C4-2B (cell line): ENCODE measurements around the gene KRTAP5-6.
"Not testable (repeated sequence)": the region's sequence is repeated elsewhere in the genome, so short reads cannot be mapped to it uniquely, and the experiment has no call there.

Experiments
- H3K27ac ChIP-seq: fragments of 450-650 bp; 2 replicates; pipeline ENCODE4 v1.5.1; 2017
- CTCF ChIP-seq: fragments of 450-650 bp; conservative IDR thresholded peaks from 2 replicates; pipeline ENCODE4 v1.5.1; 2017; ENCODE audit warnings: mild to moderate bottlenecking
- ZFX ChIP-seq: fragments of 450-650 bp; IDR thresholded peaks from 2 replicates; pipeline ENCODE4 v1.6.1; 2017

KRTAP5-6 gene

GRCh38 chr11:1673446-1674172, 23.4 kb upstream of the KRTAP5-6 start:
- no peak for TF ChIP-seq CTCF
- TF ChIP-seq ZFX, result no peak
- no peak overlapping the region for H3K27ac ChIP-seq

DNA sequence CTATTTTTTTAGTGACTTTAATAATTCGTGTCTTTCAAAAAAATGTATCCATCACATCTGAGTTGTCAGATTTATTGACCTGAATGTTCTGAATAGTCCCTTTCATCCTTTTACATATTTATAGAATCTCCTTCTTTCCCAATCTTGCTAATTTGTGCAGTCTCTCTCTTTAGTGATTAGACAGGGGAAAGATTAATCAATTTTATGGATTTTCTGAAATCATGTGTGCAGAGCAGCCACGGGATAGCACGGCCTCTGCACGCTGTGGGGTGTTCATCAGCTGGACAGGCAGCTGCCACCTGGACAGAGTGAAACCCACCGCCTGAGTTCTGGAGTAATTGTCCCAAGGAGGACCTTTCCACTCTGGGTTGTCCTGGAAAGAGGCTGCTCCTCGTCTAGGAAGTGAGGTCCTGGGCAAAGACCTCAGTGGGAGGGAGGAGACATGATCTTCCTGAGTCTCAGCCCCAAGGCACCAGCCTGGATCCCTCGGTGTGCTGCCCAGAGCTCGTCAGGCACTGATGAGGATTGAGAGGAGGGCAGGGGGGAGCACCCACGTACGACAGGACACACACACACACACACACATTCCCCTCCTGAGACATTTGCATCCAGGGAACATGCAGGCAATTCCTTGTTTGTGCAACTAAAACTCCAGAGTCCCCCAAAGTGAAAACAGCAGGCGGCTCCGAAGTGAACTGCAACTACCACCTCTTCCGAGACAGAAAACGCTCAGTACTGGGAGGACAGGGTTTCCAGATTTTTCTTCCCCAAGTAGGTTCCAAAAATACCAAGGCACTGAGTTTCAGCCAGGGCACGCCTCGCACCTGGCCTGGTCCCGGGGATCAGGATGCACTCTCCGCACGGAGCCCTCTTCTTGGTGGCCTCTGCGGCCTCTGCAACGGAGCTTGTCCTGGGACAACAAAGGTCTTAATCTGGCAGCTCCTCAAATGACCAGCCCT, 22.5 kb upstream of the KRTAP5-6 start:
- H3K27ac ChIP-seq, result no peak overlapping the region
- no peak for TF ChIP-seq ZFX
- no peak for TF ChIP-seq CTCF

GRCh38 chr11:1675536-1676228, 21.3 kb upstream of the KRTAP5-6 start:
- TF ChIP-seq ZFX, result no peak
- no peak for TF ChIP-seq CTCF

DNA sequence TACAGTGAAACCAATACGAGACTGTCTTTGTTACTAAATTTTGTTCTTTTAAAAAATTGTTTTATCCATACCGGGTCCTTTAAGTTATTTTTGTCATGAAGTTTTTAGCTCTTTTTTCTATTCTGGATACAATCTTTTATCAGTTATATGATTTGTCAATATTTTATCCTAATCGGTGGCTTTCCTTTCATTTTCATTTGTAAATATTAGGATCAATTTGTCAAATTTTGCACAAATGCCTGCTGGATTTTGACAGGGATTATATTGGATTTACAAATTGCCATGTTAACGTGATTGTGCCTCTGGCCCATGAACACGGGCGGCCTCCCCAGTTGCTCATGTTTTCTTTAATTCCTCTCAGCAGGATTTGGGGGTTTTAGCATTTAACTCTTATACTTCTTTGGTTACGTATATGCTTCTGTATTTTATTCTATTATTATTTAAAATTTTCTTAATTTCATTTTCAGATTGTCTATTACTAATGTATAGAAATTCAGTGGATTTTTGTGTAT, 20.7 kb upstream of the KRTAP5-6 start:
- no peak overlapping the region for H3K27ac ChIP-seq
- TF ChIP-seq CTCF (no peak), ZFX (no peak)

More at GRCh38 chr11:1675536-1676228, 21.3 kb upstream of the KRTAP5-6 start:
- H3K27ac ChIP-seq, result no peak overlapping the region

DNA sequence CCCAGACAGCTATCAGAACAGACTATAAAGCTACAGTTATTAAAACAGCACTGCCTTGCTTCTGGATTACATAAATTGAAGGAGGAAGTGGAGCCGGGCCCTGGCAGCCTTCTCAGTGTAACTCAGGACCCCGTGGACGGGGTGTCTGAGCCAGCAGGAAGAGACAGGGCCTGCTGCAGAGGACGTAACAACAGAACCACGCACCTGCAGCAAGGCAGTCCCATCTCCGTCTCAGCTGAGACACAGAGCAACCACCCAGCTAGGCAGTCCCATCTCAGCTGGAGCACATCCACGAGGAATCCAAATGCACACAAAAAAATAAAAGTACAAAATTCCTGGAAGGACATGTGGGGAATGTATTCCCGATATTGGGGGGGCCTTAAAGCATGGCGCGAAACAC, 17.1 kb upstream of the KRTAP5-6 start:
- TF ChIP-seq ZFX (no peak), CTCF (no peak)
- no peak overlapping the region for H3K27ac ChIP-seq

DNA sequence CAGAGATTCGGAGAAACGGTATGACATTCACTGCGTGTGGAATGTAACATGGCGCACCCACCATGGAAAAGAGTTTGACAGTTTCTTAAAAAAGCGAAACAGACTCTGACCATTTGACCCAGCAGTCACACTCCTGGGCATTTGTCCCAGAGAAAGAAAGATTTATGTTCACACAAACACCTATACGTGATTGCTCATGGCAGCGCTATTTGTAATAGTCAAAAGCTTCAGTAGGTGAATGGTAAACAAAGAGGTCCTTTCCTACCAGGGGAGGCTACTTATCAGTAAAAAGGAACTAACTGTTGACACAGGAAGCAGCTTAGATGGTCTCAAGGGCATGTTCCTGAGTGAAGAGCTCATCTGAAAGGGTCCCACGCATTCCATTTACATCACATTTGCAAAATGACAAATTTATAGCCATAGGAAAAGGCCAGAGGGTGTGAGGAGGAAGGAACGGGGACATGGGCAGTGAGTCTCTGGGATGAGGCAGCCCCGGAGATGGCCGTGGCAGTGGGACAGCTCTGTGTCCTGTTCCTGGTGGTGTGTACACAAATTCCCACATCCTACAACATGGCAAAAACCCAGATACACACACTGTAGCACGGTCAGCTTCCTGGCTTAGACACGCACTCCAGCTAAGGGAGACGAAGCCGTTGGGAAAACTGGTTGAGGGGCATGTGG, 14.6 kb upstream of the KRTAP5-6 start:
- TF ChIP-seq CTCF (no peak), ZFX (no peak)
- no peak overlapping the region for H3K27ac ChIP-seq

GRCh38 chr11:1683216-1683615, 13.8 kb upstream of the KRTAP5-6 start:
- not testable (repeated sequence) for H3K27ac ChIP-seq

GRCh38 chr11:1683904-1684572, 13.0 kb upstream of the KRTAP5-6 start:
- not testable (repeated sequence) for H3K27ac ChIP-seq

DNA sequence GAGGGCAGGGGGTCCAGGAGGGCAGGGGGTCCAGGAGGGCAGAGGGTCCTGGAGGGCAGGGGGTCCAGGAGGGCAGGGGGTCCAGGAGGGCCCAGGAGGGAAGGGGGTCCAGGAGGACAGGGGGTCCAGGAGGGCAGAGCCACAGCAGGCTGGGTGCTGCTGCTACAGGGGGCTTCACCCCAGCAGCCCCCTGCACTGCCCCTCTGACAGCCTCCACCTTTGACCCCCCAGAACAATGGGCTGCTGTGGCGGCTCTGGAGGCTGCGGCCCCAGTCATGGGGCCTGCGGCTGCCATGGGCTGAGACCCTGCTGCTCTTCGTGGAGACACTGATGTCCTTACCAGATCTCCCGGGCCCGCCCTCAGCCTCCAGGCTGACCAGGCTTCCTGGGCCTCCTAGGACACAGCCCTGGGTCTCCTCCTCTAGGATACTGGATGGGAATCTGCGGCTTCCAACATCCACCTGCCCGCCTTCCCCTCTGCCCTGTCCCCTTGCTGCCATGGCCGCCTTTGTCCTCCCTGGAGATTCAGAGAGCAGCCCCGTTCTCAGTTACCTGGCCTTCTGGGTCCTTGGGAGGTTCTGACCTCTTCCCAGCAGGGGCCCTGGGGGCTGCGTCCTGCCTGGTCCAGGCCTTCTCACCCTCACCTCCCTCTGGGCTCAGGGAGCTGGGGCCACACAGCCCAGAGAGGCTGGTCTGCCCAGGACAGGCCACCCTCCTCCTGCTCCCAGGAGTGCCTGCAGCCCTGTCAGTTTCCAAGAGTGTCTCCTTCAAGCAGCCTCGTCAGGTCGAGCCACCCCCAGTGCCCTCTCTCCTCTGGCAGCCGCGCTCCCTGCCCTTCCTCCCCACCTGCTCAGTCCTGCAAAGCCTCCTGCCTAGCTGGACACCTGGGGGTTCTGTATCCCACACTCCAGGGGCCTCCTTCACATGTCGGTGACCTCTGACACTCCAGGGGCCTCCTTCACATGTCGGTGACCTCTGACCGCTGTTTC, 11.8 kb upstream of the KRTAP5-6 start:
- not testable (repeated sequence) for H3K27ac ChIP-seq
